K562 (cell line): ENCODE results near the gene GALNT18. TPM values are rescaled to one million over a fixed set of nuclear protein-coding genes. Genes with fewer than 3 reads are reported as not detected.

Experiments used
- KHSRP ChIP-seq: fragments of 450-650 bp; IDR thresholded peaks from 2 replicates; pipeline ENCODE4 v1.6.1; 2017
- KLF16 ChIP-seq: IDR thresholded peaks from 2 replicates; pipeline ENCODE4 v1.6.1; 2016; ENCODE audit warnings: antibody characterized with exemption
- NEUROD1 ChIP-seq: fragments of 150-350 bp; IDR thresholded peaks from 2 replicates; pipeline ENCODE4 v1.6.1; 2014; ENCODE audit warnings: borderline replicate concordance, low read length, low read depth; ENCODE audit not compliant: partially characterized antibody
- POLR2B ChIP-seq: fragments of 450-650 bp; IDR thresholded peaks from 2 replicates; pipeline ENCODE4 v1.6.1; 2018; ENCODE audit warnings: low read depth; ENCODE audit not compliant: partially characterized antibody
- SMAD4 ChIP-seq: fragments of 250-450 bp; sonication (Bioruptor Pico); conservative IDR thresholded peaks from 2 replicates; pipeline ENCODE4 v1.8.0; 2021; ENCODE audit warnings: inconsistent platforms, mild to moderate bottlenecking, moderate library complexity
- SMARCA4 ChIP-seq: fragments of 450-650 bp; IDR thresholded peaks from 2 replicates; pipeline ENCODE4 v1.6.1; 2016
- TRIM28 ChIP-seq: fragments of 450-650 bp; IDR thresholded peaks from 2 replicates; pipeline ENCODE4 v1.6.1; 2017
- ZBED1 ChIP-seq: IDR thresholded peaks from 2 replicates; pipeline ENCODE4 v1.6.1; 2014
- ZBTB17 ChIP-seq: fragments of 450-650 bp; formaldehyde crosslinking; IDR thresholded peaks from 2 replicates; pipeline ENCODE4 v1.4.0; 2020; ENCODE audit warnings: mild to moderate bottlenecking
- polyA plus RNA-seq, 8 experiments: library from polyadenylated mRNA; depleted of rRNA in 4 of 8; stranded (reverse) in 5 of 8; unstranded in 3 of 8; fragments of >200 nt; fragmentation: Nextera tagmentation in 2 of 8; fragmentation: Illumina TruSeq in 1 of 8; extraction: Ambion mirVana in 2 of 8; extraction: Trizol in 1 of 8; gene quantifications; 2 replicates each; pipeline versions ENCODE4 v1.2.1 to v1.2.3, GENCODE V29; 2011 to 2014; ENCODE audit warnings: inconsistent platforms in 1 of 8, missing spikeins in 1 of 8
- total RNA-seq, 7 experiments: library from RNA; depleted of rRNA in 6 of 7; stranded (reverse); fragments of >200 nt in 6 of 7; fragmentation: Illumina TruSeq in 2 of 7; extraction: Trizol in 2 of 7; gene quantifications; 2 replicates each; pipeline versions ENCODE4 v1.2.1 to v1.2.3, GENCODE V29; 2011 to 2021; ENCODE audit warnings: low replicate concordance in 1 of 7
- TF ChIP-seq, protein P1 (sequence below): fragments of 200-800 bp; sonication (Bioruptor generic); IDR thresholded peaks from 2 replicates; pipeline ENCODE4 v1.6.1; 2017; ENCODE audit warnings: missing genetic modification characterization, missing compliant biosample characterization
- TF ChIP-seq, protein P2 (sequence below): sonication (generic); formaldehyde crosslinking; IDR thresholded peaks from 2 replicates; pipeline ENCODE4 v1.8.0; 2022; ENCODE audit warnings: missing genetic modification reagents, mild to moderate bottlenecking, borderline replicate concordance

Gene GALNT18
- total and polyA plus RNA-seq, 9 of the 15 experiments (the other 6 are each of a cell fraction or from before 2014, with no cell fraction given) = not detected

DNA sequence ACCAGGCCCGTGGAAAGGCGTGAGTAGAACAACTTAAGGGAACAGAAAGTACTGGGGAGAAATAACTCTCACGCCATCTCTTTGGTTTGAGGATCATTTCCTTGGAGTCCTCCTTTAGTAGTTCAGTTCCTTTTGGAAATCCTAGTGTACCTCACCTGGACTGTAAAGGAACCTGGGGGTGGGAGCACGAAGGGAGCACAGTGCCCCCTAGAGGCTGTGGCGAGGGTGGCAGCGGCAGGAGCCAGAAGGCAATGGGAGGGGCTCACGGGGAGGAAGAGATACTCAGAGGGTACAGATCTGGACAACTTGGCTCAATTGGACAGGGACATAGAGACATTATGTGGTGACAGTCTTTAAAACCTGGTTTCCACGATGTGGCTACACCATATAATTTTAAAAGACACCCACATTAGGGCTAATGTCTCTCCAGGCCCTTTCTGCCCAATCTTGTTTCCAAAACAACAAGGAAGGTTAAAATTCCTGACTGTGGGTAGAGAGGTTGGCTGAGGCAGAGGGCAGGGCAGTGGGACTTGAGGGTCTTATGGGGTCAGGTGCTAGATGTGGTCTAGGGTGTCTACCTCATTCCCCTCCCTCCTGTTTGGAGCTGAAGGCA, 355.7 kb downstream of the GALNT18 start (continued):
- TF ChIP-seq POLR2B = no peak
- no peak for TF ChIP-seq ZBED1
- TF ChIP-seq SMARCA4 = no peak
- TF ChIP-seq NEUROD1 = peak; percentile 46
- TF ChIP-seq ZBTB17 (CRISPR knock-in tag) = no peak
- TF ChIP-seq SMAD4 (CRISPR knock-in tag) = no peak
- TF ChIP-seq KHSRP = no peak
- no peak for TF ChIP-seq TRIM28
- TF ChIP-seq, protein P1, sequence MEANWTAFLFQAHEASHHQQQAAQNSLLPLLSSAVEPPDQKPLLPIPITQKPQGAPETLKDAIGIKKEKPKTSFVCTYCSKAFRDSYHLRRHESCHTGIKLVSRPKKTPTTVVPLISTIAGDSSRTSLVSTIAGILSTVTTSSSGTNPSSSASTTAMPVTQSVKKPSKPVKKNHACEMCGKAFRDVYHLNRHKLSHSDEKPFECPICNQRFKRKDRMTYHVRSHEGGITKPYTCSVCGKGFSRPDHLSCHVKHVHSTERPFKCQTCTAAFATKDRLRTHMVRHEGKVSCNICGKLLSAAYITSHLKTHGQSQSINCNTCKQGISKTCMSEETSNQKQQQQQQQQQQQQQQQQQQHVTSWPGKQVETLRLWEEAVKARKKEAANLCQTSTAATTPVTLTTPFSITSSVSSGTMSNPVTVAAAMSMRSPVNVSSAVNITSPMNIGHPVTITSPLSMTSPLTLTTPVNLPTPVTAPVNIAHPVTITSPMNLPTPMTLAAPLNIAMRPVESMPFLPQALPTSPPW (CRISPR knock-in tag) = peak; percentile 67
- TF ChIP-seq KLF16 = 0 out of 2 replicates have a peak, but pooled peaks have one; percentile 15
- TF ChIP-seq, protein P2, sequence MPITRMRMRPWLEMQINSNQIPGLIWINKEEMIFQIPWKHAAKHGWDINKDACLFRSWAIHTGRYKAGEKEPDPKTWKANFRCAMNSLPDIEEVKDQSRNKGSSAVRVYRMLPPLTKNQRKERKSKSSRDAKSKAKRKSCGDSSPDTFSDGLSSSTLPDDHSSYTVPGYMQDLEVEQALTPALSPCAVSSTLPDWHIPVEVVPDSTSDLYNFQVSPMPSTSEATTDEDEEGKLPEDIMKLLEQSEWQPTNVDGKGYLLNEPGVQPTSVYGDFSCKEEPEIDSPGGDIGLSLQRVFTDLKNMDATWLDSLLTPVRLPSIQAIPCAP (CRISPR knock-in tag) = no peak
